DND-41 (cell line): ENCODE results near the gene ST8SIA6.

Experiments used
- ATAC-seq: fragments of 200-7000 bp; cut with Tn5 transposase; 3 replicates; pipeline ENCODE4 v1.9.1; 2021; ENCODE audit warnings: low read depth; ENCODE audit not compliant: insufficient read depth
- DNase-seq: peaks from one replicate; pipeline ENCODE4 v3.0.0-alpha.2; 2020
- H2AFZ ChIP-seq: 2 replicates; pipeline ENCODE4 v1.6.0; 2012; ENCODE audit warnings: low read depth, low read length
- H3K27ac ChIP-seq: 2 replicates; pipeline ENCODE4 v1.5.1; 2012; ENCODE audit warnings: low read length, inconsistent platforms
- H3K27me3 ChIP-seq: fragments of 200-600 bp; sonication (generic); 2 replicates; pipeline ENCODE4 v1.6.0; 2012; ENCODE audit warnings: low read length, mild to moderate bottlenecking, inconsistent platforms; ENCODE audit not compliant: insufficient read depth, poor library complexity
- H3K36me3 ChIP-seq: 2 replicates; pipeline ENCODE4 v1.5.1; 2012; ENCODE audit warnings: low read length, inconsistent platforms; ENCODE audit not compliant: insufficient read depth
- H3K4me1 ChIP-seq: 2 replicates; pipeline ENCODE4 v1.5.1; 2012; ENCODE audit warnings: mild to moderate bottlenecking, low read length; ENCODE audit not compliant: insufficient read depth
- H3K4me2 ChIP-seq: 2 replicates; pipeline ENCODE4 v1.6.0; 2012; ENCODE audit warnings: mild to moderate bottlenecking, moderate library complexity, low read length, inconsistent platforms; ENCODE audit not compliant: insufficient read depth
- H3K4me3 ChIP-seq, 2 experiments: fragments of 200-600 bp in 1 of 2; shearing (Covaris generic) in 1 of 2; 2 replicates each; pipeline ENCODE4 v1.5.1; 2012 to 2016; ENCODE audit warnings: inconsistent platforms in 2 of 2, low read length in 2 of 2, mild to moderate bottlenecking in 2 of 2, low read depth in 1 of 2, moderate library complexity in 1 of 2
- H3K79me2 ChIP-seq: 2 replicates; pipeline ENCODE4 v1.6.0; 2012; ENCODE audit warnings: low read length, inconsistent platforms; ENCODE audit not compliant: insufficient read depth
- H3K9ac ChIP-seq: 2 replicates; pipeline ENCODE4 v1.6.0; 2012; ENCODE audit warnings: low read depth, mild to moderate bottlenecking, inconsistent platforms, low read length, moderate library complexity
- H3K9me3 ChIP-seq: 2 replicates; pipeline ENCODE4 v1.5.1; 2012; ENCODE audit warnings: low read length, moderate library complexity, mild to moderate bottlenecking, inconsistent platforms; ENCODE audit not compliant: insufficient read depth, severe bottlenecking
- H4K20me1 ChIP-seq: 2 replicates; pipeline ENCODE4 v1.6.0; 2012; ENCODE audit warnings: low read length; ENCODE audit not compliant: insufficient read depth
- EZH2 ChIP-seq: IDR thresholded peaks from 3 replicates; pipeline ENCODE4 v1.6.1; 2012; ENCODE audit warnings: borderline replicate concordance, low read depth, mild to moderate bottlenecking, moderate library complexity, low read length, inconsistent platforms; ENCODE audit not compliant: severe bottlenecking
- TF ChIP-seq, protein P1 (sequence below): IDR thresholded peaks from 2 replicates; pipeline ENCODE4 v1.5.1; 2012; ENCODE audit warnings: borderline replicate concordance, low read length, moderate library complexity, mild to moderate bottlenecking; ENCODE audit not compliant: poor library complexity, severe bottlenecking; ENCODE audit errors: extremely low read depth

The ST8SIA6 gene

DNA sequence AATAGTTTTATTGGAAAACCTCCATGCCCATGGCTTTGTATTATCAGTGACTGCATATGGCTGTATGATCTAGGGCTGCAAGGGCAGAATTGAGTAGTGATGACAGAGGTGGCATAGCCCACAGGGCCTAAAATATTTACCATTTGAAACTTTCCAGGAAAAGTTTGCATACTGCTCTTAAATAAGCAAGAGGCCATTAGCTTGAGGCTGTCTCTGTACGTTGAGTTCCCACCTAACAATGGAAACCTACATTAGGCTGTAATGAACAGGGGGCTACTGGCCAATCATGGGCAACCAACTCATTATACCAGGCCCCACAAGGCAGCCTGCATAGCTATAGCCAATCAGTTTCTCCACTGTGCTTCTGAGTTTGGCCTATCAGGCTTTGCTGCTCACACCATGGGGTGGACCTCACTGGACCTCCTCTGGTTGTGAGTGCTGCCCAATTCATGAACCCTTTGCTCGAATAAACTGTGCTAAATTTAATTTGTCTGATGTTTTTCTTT, 673 bp upstream of the ST8SIA6 start:
- Histone ChIP-seq H3K9me3 (peaks cover 6% of the 10 kb centered on the region), H3K27me3 (no peaks in the 10 kb centered on the region), H3K4me1 (no peaks in the 10 kb centered on the region), H4K20me1 (no peaks in the 10 kb centered on the region), H3K36me3 (no peaks in the 10 kb centered on the region), H3K27ac (no peak overlapping the region), H2AFZ (no peak overlapping the region), H3K4me2 (no peak overlapping the region), H3K9ac (no peak overlapping the region), H3K79me2 (no peaks in the 10 kb centered on the region), H3K4me3 (no peak overlapping the region)
- TF ChIP-seq, protein P1, sequence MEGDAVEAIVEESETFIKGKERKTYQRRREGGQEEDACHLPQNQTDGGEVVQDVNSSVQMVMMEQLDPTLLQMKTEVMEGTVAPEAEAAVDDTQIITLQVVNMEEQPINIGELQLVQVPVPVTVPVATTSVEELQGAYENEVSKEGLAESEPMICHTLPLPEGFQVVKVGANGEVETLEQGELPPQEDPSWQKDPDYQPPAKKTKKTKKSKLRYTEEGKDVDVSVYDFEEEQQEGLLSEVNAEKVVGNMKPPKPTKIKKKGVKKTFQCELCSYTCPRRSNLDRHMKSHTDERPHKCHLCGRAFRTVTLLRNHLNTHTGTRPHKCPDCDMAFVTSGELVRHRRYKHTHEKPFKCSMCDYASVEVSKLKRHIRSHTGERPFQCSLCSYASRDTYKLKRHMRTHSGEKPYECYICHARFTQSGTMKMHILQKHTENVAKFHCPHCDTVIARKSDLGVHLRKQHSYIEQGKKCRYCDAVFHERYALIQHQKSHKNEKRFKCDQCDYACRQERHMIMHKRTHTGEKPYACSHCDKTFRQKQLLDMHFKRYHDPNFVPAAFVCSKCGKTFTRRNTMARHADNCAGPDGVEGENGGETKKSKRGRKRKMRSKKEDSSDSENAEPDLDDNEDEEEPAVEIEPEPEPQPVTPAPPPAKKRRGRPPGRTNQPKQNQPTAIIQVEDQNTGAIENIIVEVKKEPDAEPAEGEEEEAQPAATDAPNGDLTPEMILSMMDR: no peak
- TF ChIP-seq EZH2: no peak
- ATAC-seq: no peak
- DNase-seq: no peak

DNA sequence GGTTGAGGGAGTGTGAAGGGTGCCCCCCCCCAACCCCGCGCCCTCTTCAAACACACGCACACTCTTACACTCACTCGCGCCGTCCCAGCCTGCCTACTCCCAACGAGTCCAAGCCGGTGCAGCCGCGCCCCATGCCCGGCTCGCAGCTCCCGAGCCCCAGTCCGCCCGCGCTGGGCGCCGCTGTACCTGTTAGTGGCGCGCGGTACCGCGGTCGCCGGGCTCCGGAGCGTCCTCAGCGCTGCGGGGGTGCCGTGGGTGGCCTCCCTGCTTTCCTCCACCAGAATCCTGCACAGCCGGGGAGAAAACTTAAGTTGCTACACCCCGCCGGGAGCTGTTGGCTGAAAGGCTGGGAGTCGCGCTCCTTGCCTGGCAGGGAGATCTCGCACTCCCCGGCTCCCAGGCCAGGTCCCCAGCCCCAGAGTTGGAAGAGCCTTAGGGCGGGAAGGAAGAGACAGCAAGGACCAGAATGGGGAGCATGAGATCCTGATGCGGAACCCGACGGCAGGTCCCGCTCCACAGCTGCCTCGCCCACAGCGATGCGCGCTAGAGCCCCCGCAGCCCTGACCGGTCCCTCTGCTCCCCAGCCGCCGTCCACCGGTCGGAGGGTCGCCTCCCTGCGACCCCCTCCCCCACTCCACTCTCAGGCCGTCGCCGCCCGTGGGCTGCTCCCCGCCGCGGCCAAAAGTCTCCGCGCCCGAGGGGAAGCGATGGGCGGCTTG, 863 bp downstream of the ST8SIA6 start:
- Histone ChIP-seq H4K20me1 (no peaks in the 10 kb centered on the region), H2AFZ (no peak overlapping the region), H3K27ac (no peak overlapping the region), H3K4me3 (no peak overlapping the region), H3K4me2 (no peak overlapping the region), H3K36me3 (no peaks in the 10 kb centered on the region), H3K9ac (no peak overlapping the region), H3K9me3 (peaks cover 6% of the 10 kb centered on the region), H3K27me3 (no peaks in the 10 kb centered on the region), H3K79me2 (no peaks in the 10 kb centered on the region), H3K4me1 (no peaks in the 10 kb centered on the region)
- ATAC-seq (no peak), DNase-seq (no peak)
- TF ChIP-seq, protein P1: no peak
- no peak for TF ChIP-seq EZH2

GRCh38 chr10:17453035-17453372, 1.4 kb downstream of the ST8SIA6 start:
- TF ChIP-seq, protein P1: no peak
- no peak for TF ChIP-seq EZH2
- H3K36me3 ChIP-seq: no peaks in the 10 kb centered on the region
- H3K9ac ChIP-seq: no peak overlapping the region
- H3K27me3 ChIP-seq: no peaks in the 10 kb centered on the region
- no peaks in the 10 kb centered on the region for H3K79me2 ChIP-seq
- ATAC-seq (no peak), DNase-seq (no peak)
- H3K9me3 ChIP-seq: peaks cover 10% of the 10 kb centered on the region
- no peak overlapping the region for H3K4me3 ChIP-seq
- H4K20me1 ChIP-seq: no peaks in the 10 kb centered on the region
- H3K4me2 ChIP-seq: no peak overlapping the region
- no peak overlapping the region for H2AFZ ChIP-seq
- H3K4me1 ChIP-seq: no peaks in the 10 kb centered on the region
- H3K27ac ChIP-seq: no peak overlapping the region
